HCT116 (cell line): ENCODE measurements around the gene SPATA17. TPM values are rescaled to one million over a fixed set of nuclear protein-coding genes. Genes with fewer than 3 reads are reported as not detected.

Experiments used
- ATAC-seq: fragments of 200-7000 bp; cut with Tn5 transposase; 2 replicates; pipeline ENCODE4 v1.9.1; 2020; ENCODE audit warnings: mild to moderate bottlenecking, moderate library complexity
- BruUV-seq: library from RNA; stranded (reverse); fragments of 400-500 nt; replicated peaks from 2 replicates; lab custom pipeline; 2021; lab: Mats Ljungman, UMichigan
- CTCF ChIA-PET: fragments of 300-600 bp; sonication (Branson Sonifier 250); formaldehyde crosslinking; loops from one replicate; lab custom pipeline; 2021; ENCODE audit warnings: antibody characterized with exemption; lab: Charles Lee
- POLR2A ChIA-PET: fragments of 300-600, 350-600 bp; sonication (Branson Sonifier 250); formaldehyde crosslinking; loops from one replicate; lab custom pipeline; 2021; ENCODE audit warnings: antibody characterized with exemption; lab: Charles Lee
- RAD21 ChIA-PET, 2 experiments: fragments of 300-600 bp; sonication (Branson Sonifier 250); formaldehyde crosslinking; loops; one replicate each; lab custom pipeline; 2023; ENCODE audit warnings: low total read pairs in 2 of 2; ENCODE audit not compliant: uncharacterized antibody in 2 of 2, unreplicated experiment in 2 of 2, low non-redundant PET in 1 of 2; lab: Charles Lee
- DNase-seq: peaks from one replicate; pipeline ENCODE4 v3.0.0-alpha.2; 2010; ENCODE audit warnings: low read depth, low spot score
- H2AFZ ChIP-seq: fragments of 200-600 bp; shearing (Covaris generic), sonication (generic); 2 replicates; pipeline ENCODE4 v1.6.1; 2017; ENCODE audit warnings: low read depth, mixed run types, mixed read lengths, antibody characterized with exemption, low read length; ENCODE audit not compliant: poor library complexity, severe bottlenecking
- H3K27ac ChIP-seq: 2 replicates; pipeline ENCODE4 v1.5.1; 2012; ENCODE audit warnings: low read depth, low read length
- H3K27me3 ChIP-seq: fragments of 200-600 bp; sonication (generic); 2 replicates; pipeline ENCODE4 v1.6.1; 2016; ENCODE audit warnings: mixed run types, low read length, mixed read lengths; ENCODE audit not compliant: insufficient read depth
- H3K36me3 ChIP-seq, 2 experiments: fragments of 200-500 bp in 1 of 2; fragments of 200-600 bp in 1 of 2; sonication (Bioruptor generic) in 1 of 2; sonication (generic) in 1 of 2; 2 replicates each; pipeline versions ENCODE4 v1.5.1 to v1.6.1; 2014 to 2016; ENCODE audit warnings: low read length in 2 of 2, inconsistent platforms in 1 of 2, mixed read lengths in 1 of 2, mixed run types in 1 of 2; ENCODE audit not compliant: insufficient read depth in 2 of 2, control insufficient read depth in 1 of 2
- H3K4me1 ChIP-seq, 2 experiments: fragments of 200-600 bp in 1 of 2; sonication (generic) in 1 of 2; 2 replicates each; pipeline versions ENCODE4 v1.5.1 to v1.6.1; 2012 to 2017; ENCODE audit warnings: low read length in 2 of 2, inconsistent platforms in 1 of 2, mild to moderate bottlenecking in 1 of 2, mixed read lengths in 1 of 2, mixed run types in 1 of 2, moderate library complexity in 1 of 2; ENCODE audit not compliant: insufficient read depth in 2 of 2, control insufficient read depth in 1 of 2
- H3K4me2 ChIP-seq: fragments of 200-600 bp; sonication (generic); 2 replicates; pipeline ENCODE4 v1.6.1; 2017; ENCODE audit warnings: mixed run types, low read length, mixed read lengths
- H3K4me3 ChIP-seq, 2 experiments: fragments of 200-600 bp in 1 of 2; sonication (generic) in 1 of 2; replicated peaks in 1 of 2; 2 replicates each; pipeline ENCODE4 v1.5.1; 2011 to 2016; ENCODE audit warnings: low read length in 2 of 2, control low read depth in 1 of 2, low read depth in 1 of 2, mild to moderate bottlenecking in 1 of 2, mixed read lengths in 1 of 2, mixed run types in 1 of 2
- H3K79me2 ChIP-seq: fragments of 200-600 bp; sonication (generic); 2 replicates; pipeline ENCODE4 v1.6.1; 2017; ENCODE audit warnings: mild to moderate bottlenecking, mixed run types, low read length, moderate library complexity, mixed read lengths; ENCODE audit not compliant: insufficient read depth
- H3K9ac ChIP-seq: fragments of 200-600 bp; sonication (generic); 2 replicates; pipeline ENCODE4 v1.6.1; 2016; ENCODE audit warnings: low read length, mixed read lengths
- H3K9me2 ChIP-seq: fragments of 200-600 bp; sonication (generic), shearing (Covaris generic); 2 replicates; pipeline ENCODE4 v1.6.1; 2017; ENCODE audit warnings: mixed run types, mild to moderate bottlenecking, moderate library complexity; ENCODE audit not compliant: insufficient read depth
- H3K9me3 ChIP-seq, 2 experiments: fragments of 200-500 bp in 1 of 2; fragments of 200-600 bp in 1 of 2; sonication (Bioruptor generic) in 1 of 2; sonication (generic) in 1 of 2; 2 replicates each; pipeline ENCODE4 v1.6.1; 2014 to 2017; ENCODE audit warnings: low read length in 2 of 2, mixed read lengths in 2 of 2, inconsistent platforms in 1 of 2, low read depth in 1 of 2, mild to moderate bottlenecking in 1 of 2, mixed run types in 1 of 2, moderate library complexity in 1 of 2; ENCODE audit not compliant: control insufficient read depth in 1 of 2, insufficient read depth in 1 of 2
- H4K20me1 ChIP-seq: fragments of 200-600 bp; sonication (generic), shearing (Covaris generic); 2 replicates; pipeline ENCODE4 v1.6.1; 2017; ENCODE audit warnings: mixed run types, mild to moderate bottlenecking, moderate library complexity; ENCODE audit not compliant: insufficient read depth
- CBX3 ChIP-seq: IDR thresholded peaks from 2 replicates; pipeline ENCODE4 v1.6.1; 2012; ENCODE audit warnings: low read depth
- ELF1 ChIP-seq: IDR thresholded peaks from 2 replicates; pipeline ENCODE4 v1.6.1; 2012; ENCODE audit warnings: low read depth, borderline replicate concordance
- EZH2 ChIP-seq: fragments of 200-600 bp; sonication (generic); IDR thresholded peaks from 2 replicates; pipeline ENCODE4 v1.6.1; 2017; ENCODE audit warnings: antibody characterized with exemption, mixed run types
- EZH2phosphoT487 ChIP-seq: fragments of 200-600 bp; IDR thresholded peaks from 2 replicates; pipeline ENCODE4 v1.6.1; 2018; ENCODE audit warnings: antibody characterized with exemption, borderline replicate concordance
- FOSL1 ChIP-seq: IDR thresholded peaks from 2 replicates; pipeline ENCODE4 v1.6.1; 2012; ENCODE audit warnings: low read depth
- JUND ChIP-seq: IDR thresholded peaks from 2 replicates; pipeline ENCODE4 v1.6.1; 2012
- POLR2A ChIP-seq: IDR thresholded peaks from 2 replicates; pipeline ENCODE4 v1.7.0; 2011; ENCODE audit warnings: borderline replicate concordance; ENCODE audit not compliant: insufficient read depth, insufficient read length; ENCODE audit errors: extremely low read depth
- RAD21 ChIP-seq: IDR thresholded peaks from 2 replicates; pipeline ENCODE4 v1.6.1; 2012; ENCODE audit warnings: low read depth, mild to moderate bottlenecking
- REST ChIP-seq: IDR thresholded peaks from 2 replicates; pipeline ENCODE4 v1.6.1; 2012; ENCODE audit warnings: low read depth
- TCF7L2 ChIP-seq: IDR thresholded peaks from 2 replicates; pipeline ENCODE4 v1.7.0; 2011; ENCODE audit warnings: borderline replicate concordance, inconsistent platforms; ENCODE audit not compliant: insufficient read depth, insufficient read length; ENCODE audit errors: extremely low read depth
- ZFX ChIP-seq: fragments of 450-650 bp; IDR thresholded peaks from 2 replicates; pipeline ENCODE4 v1.6.1; 2017
- ZNF274 ChIP-seq: fragments of 200-500 bp; sonication (Bioruptor generic); IDR thresholded peaks from 2 replicates; pipeline ENCODE4 v1.6.1; 2014; ENCODE audit warnings: mild to moderate bottlenecking, low read depth, low read length, inconsistent platforms
- intact Hi-C: fragments of 100-400 bp; cut with micrococcal nuclease; formaldehyde crosslinking; loops from 2 replicates; pipeline ENCODE4 v1.10.0; 2022
- total RNA-seq: library from RNA; stranded (reverse); gene quantifications from one replicate; pipeline ENCODE4 v1.2.1, GENCODE V29; 2021; ENCODE audit not compliant: unreplicated experiment
- TF ChIP-seq, protein P1 (sequence below), 3 experiments: fragments of 200-600 bp in 1 of 3; sonication (generic) in 1 of 3; IDR thresholded peaks in 2 of 3; conservative IDR thresholded peaks in 1 of 3; 2 replicates each; pipeline ENCODE4 v1.5.1; 2012 to 2017; ENCODE audit warnings: low read depth in 2 of 3, low read length in 2 of 3, antibody characterized with exemption in 1 of 3, borderline replicate concordance in 1 of 3, control low read depth in 1 of 3, mild to moderate bottlenecking in 1 of 3, mixed read lengths in 1 of 3, mixed run types in 1 of 3, moderate library complexity in 1 of 3; ENCODE audit not compliant: insufficient read depth in 1 of 3

SPATA17 gene
- total RNA-seq, 1 experiment from 2014 or later: 2.5 TPM

- H3K9me3 ChIP-seq: no peaks in the 10 kb centered on the region
- H3K27me3 ChIP-seq: no peaks in the 10 kb centered on the region
- no peaks in the 10 kb centered on the region for H4K20me1 ChIP-seq
- CTCF ChIA-PET: no interaction called here
- no peak overlapping the region for H3K9ac ChIP-seq
- ATAC-seq: no peak
- no peak overlapping the region for H3K27ac ChIP-seq
- no peaks in the 10 kb centered on the region for H3K9me2 ChIP-seq
- RAD21 ChIA-PET: no interaction called here
- no peak for DNase-seq
- no peak overlapping the region for H3K4me2 ChIP-seq
- TF ChIP-seq ZNF274 (no peak), EZH2phosphoT487 (no peak), ELF1 (no peak), ZFX (no peak), CBX3 (no peak), JUND (no peak), POLR2A (no peak), FOSL1 (no peak), EZH2 (no peak), RAD21 (no peak)
- TF ChIP-seq, protein P1, sequence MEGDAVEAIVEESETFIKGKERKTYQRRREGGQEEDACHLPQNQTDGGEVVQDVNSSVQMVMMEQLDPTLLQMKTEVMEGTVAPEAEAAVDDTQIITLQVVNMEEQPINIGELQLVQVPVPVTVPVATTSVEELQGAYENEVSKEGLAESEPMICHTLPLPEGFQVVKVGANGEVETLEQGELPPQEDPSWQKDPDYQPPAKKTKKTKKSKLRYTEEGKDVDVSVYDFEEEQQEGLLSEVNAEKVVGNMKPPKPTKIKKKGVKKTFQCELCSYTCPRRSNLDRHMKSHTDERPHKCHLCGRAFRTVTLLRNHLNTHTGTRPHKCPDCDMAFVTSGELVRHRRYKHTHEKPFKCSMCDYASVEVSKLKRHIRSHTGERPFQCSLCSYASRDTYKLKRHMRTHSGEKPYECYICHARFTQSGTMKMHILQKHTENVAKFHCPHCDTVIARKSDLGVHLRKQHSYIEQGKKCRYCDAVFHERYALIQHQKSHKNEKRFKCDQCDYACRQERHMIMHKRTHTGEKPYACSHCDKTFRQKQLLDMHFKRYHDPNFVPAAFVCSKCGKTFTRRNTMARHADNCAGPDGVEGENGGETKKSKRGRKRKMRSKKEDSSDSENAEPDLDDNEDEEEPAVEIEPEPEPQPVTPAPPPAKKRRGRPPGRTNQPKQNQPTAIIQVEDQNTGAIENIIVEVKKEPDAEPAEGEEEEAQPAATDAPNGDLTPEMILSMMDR (IDR thresholded peaks at IDR 0.05 in 2 of 3, conservative IDR thresholded peaks at IDR 0.05 in 1 of 3; ENCODE audit: borderline replicate concordance in 1 of 3, insufficient read depth in 1 of 3, low read depth in 2 of 3, low read length in 2 of 3): no peak
- no peak overlapping the region for H3K4me3 ChIP-seq
- no peaks in the 10 kb centered on the region for H3K4me1 ChIP-seq
- intact Hi-C loops: no loop called here
- H3K79me2 ChIP-seq: no peaks in the 10 kb centered on the region
- no peaks in the 10 kb centered on the region for H3K36me3 ChIP-seq
- no TSS peak for BruUV-seq
- POLR2A ChIA-PET: no interaction called here
- H2AFZ ChIP-seq: no peak overlapping the region
These were observed 174.6 kb downstream of the SPATA17 start for GRCh38 chr1:217805792-217806191.

DNA sequence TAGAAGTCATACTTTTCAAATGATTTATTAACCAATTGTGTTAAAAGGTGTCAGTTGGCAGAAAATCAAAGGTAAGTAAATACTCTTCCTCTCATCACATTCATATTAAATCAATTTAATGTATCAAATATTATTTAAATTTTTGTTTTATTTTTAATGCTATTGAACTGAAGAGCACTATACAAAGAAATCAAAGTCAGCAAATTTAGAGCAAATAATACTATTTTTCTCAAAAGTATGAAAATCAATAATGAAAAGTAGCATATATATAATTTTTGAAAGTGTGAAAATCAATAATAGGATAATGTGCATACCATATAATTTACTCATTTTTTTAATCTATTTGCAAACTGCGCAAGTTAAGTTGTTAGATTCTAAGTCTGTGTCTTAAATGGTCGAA, 181.0 kb downstream of the SPATA17 start:
- no peaks in the 10 kb centered on the region for H4K20me1 ChIP-seq
- ChIA-PET RAD21 (no interaction called here), CTCF (no interaction called here), POLR2A (no interaction called here)
- intact Hi-C loops: no loop called here
- no peaks in the 10 kb centered on the region for H3K27me3 ChIP-seq
- no peaks in the 10 kb centered on the region for H3K79me2 ChIP-seq
- H3K36me3 ChIP-seq: no peaks in the 10 kb centered on the region
- ATAC-seq: no peak
- no peak overlapping the region for H2AFZ ChIP-seq
- H3K9me3 ChIP-seq: no peaks in the 10 kb centered on the region
- H3K4me2 ChIP-seq: no peak overlapping the region
- H3K9me2 ChIP-seq: no peaks in the 10 kb centered on the region
- BruUV-seq: no TSS peak
- no peak overlapping the region for H3K4me3 ChIP-seq
- H3K4me1 ChIP-seq: no peaks in the 10 kb centered on the region
- H3K9ac ChIP-seq: no peak overlapping the region
- no peak for DNase-seq
- H3K27ac ChIP-seq: no peak overlapping the region
- TF ChIP-seq ELF1 (no peak), ZNF274 (no peak), CBX3 (no peak), TCF7L2 (no peak), REST (no peak)
- TF ChIP-seq, protein P1 (IDR thresholded peaks at IDR 0.05 in 2 of 3, conservative IDR thresholded peaks at IDR 0.05 in 1 of 3; ENCODE audit: borderline replicate concordance in 1 of 3, insufficient read depth in 1 of 3, low read depth in 2 of 3, low read length in 2 of 3): no peak
